K562 (cell line): Measurements from ENCODE around the gene SLC1A7. TPM values are rescaled to one million over a fixed set of nuclear protein-coding genes. Genes with fewer than 3 reads are reported as not detected.

Source experiments
- BCOR ChIP-seq: fragments of 450-650 bp; IDR thresholded peaks from 2 replicates; pipeline ENCODE4 v1.6.1; 2016
- CBX3 ChIP-seq, 2 experiments: IDR thresholded peaks; 1 replicate in 1 of 2; 2 replicates in 1 of 2; pipeline ENCODE4 v1.6.1; 2012; ENCODE audit warnings: inconsistent platforms in 2 of 2, low read length in 2 of 2, borderline replicate concordance in 1 of 2, control low read depth in 1 of 2
- CHD4 ChIP-seq: fragments of 200-600 bp; sonication (generic); IDR thresholded peaks from 3 replicates; pipeline ENCODE4 v1.6.1; 2012; ENCODE audit warnings: low read depth, mild to moderate bottlenecking, mixed read lengths, low read length, inconsistent platforms; ENCODE audit not compliant: insufficient read depth, insufficient replicate concordance, poor library complexity, severe bottlenecking
- ETV5 ChIP-seq: sonication (generic); formaldehyde crosslinking; IDR thresholded peaks from 2 replicates; pipeline ENCODE4 v1.4.0; 2020; ENCODE audit warnings: low read depth, mild to moderate bottlenecking, missing genetic modification reagents
- POLR2H ChIP-seq: IDR thresholded peaks from 2 replicates; pipeline ENCODE4 v1.6.1; 2016; ENCODE audit warnings: missing genetic modification characterization, low read depth, mild to moderate bottlenecking, control low read depth, missing compliant biosample characterization, moderate library complexity
- RBM15 ChIP-seq: fragments of 200-400 bp; formaldehyde crosslinking; IDR thresholded peaks from 2 replicates; pipeline ENCODE4 v1.6.1; 2018; ENCODE audit warnings: mild to moderate bottlenecking, low read length, moderate library complexity; ENCODE audit not compliant: insufficient read depth
- RBM17 ChIP-seq: fragments of 200-400 bp; formaldehyde crosslinking; IDR thresholded peaks from 2 replicates; pipeline ENCODE4 v1.6.1; 2017; ENCODE audit warnings: low read depth, mild to moderate bottlenecking, low read length, borderline replicate concordance
- RUNX1 ChIP-seq: sonication (generic); IDR thresholded peaks from 2 replicates; pipeline ENCODE4 v1.6.1; 2016; ENCODE audit warnings: antibody characterized with exemption, low read depth
- TEAD2 ChIP-seq: fragments of 450-650 bp; IDR thresholded peaks from 2 replicates; pipeline ENCODE4 v1.6.1; 2016; ENCODE audit warnings: missing genetic modification characterization, control low read depth, missing compliant biosample characterization
- ZNF146 ChIP-seq: IDR thresholded peaks from one replicate; pipeline ENCODE4 v1.6.1; 2018; ENCODE audit warnings: missing compliant biosample characterization; ENCODE audit not compliant: unreplicated experiment
- ZNF41 ChIP-seq: fragments of 250-450 bp; sonication (Bioruptor Pico); conservative IDR thresholded peaks from 2 replicates; pipeline ENCODE4 v1.4.0; 2020; ENCODE audit warnings: mild to moderate bottlenecking
- ZNF592 ChIP-seq: fragments of 450-650 bp; IDR thresholded peaks from 2 replicates; pipeline ENCODE4 v1.6.1; 2017; ENCODE audit warnings: antibody characterized with exemption, mild to moderate bottlenecking
- ZNF696 ChIP-seq: fragments of 250-450 bp; sonication (Bioruptor Pico); conservative IDR thresholded peaks from 2 replicates; pipeline ENCODE4 v1.4.0; 2020; ENCODE audit warnings: mild to moderate bottlenecking, moderate library complexity
- ZNF766 ChIP-seq: fragments of 200-800 bp; sonication (Bioruptor generic); conservative IDR thresholded peaks from 2 replicates; pipeline ENCODE4 v1.6.1; 2016; ENCODE audit warnings: missing genetic modification characterization, missing compliant biosample characterization
- polyA plus RNA-seq, 8 experiments: library from polyadenylated mRNA; depleted of rRNA in 4 of 8; stranded (reverse) in 5 of 8; unstranded in 3 of 8; fragments of >200 nt; fragmentation: Nextera tagmentation in 2 of 8; fragmentation: Illumina TruSeq in 1 of 8; extraction: Ambion mirVana in 2 of 8; extraction: Trizol in 1 of 8; gene quantifications; 2 replicates each; pipeline versions ENCODE4 v1.2.1 to v1.2.3, GENCODE V29; 2011 to 2014; ENCODE audit warnings: inconsistent platforms in 1 of 8, missing spikeins in 1 of 8
- total RNA-seq, 7 experiments: library from RNA; depleted of rRNA in 6 of 7; stranded (reverse); fragments of >200 nt in 6 of 7; fragmentation: Illumina TruSeq in 2 of 7; extraction: Trizol in 2 of 7; gene quantifications; 2 replicates each; pipeline versions ENCODE4 v1.2.1 to v1.2.3, GENCODE V29; 2011 to 2021; ENCODE audit warnings: low replicate concordance in 1 of 7
- TF ChIP-seq, protein P1 (sequence below): fragments of 250-450 bp; sonication (Bioruptor Pico); IDR thresholded peaks from 2 replicates; pipeline ENCODE4 v1.5.1; 2021; ENCODE audit warnings: mild to moderate bottlenecking
- TF ChIP-seq, protein P2 (sequence below): IDR thresholded peaks from 3 replicates; pipeline ENCODE4 v1.6.1; 2011; ENCODE audit warnings: borderline replicate concordance, mild to moderate bottlenecking, moderate library complexity; ENCODE audit not compliant: insufficient read length; ENCODE audit errors: extremely low read depth

SLC1A7 gene
- total and polyA plus RNA-seq, 9 of the 15 experiments (the other 6 are each of a cell fraction or from before 2014, with no cell fraction given) = 0.07 TPM; not detected in 8

DNA sequence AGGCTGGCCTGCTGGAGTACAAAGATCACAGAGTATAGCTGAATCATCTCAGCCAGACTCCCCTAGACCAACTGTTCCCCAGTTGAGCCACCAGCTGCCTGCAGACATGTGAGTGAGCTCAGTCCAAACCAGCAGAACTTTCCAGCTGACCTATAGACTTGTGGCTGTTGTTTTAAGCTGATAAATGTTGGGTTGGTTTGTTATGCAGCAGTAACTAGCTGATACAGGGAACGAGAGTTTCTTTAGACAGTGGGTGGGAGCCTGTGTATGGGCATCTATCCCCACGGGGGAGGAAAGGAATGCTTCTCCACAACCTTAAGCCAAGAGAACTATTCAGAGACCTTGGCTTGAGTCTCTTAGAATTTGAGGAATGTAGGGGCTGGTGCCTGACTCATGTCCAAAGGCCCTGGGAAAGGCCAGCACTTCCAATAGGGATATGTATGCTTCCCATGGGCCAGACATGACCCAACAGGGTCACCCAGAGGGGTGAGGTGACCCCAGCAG lies 30.1 kb downstream of the SLC1A7 start (continued):
- TF ChIP-seq ZNF41 (CRISPR knock-in tag) (0 out of 2 replicates have a peak, but pooled peaks have one; percentile 18), RUNX1 (no peak), ZNF766 (CRISPR knock-in tag) (no peak), TEAD2 (tag) (no peak), ETV5 (CRISPR knock-in tag) (no peak), ZNF592 (no peak), CHD4 (peak; percentile 38), POLR2H (no peak), BCOR (peak; percentile 88), ZNF146 (CRISPR knock-in tag) (no peak), RBM17 (no peak), RBM15 (no peak), CBX3 (IDR thresholded peaks at IDR 0.05; ENCODE audit: borderline replicate concordance in 1 of 2, low read length in 2 of 2) (peak in 1 of 2 experiments; percentile 85; a peak in 2 of 3 replicates), ZNF696 (no peak)
- TF ChIP-seq, protein P1, sequence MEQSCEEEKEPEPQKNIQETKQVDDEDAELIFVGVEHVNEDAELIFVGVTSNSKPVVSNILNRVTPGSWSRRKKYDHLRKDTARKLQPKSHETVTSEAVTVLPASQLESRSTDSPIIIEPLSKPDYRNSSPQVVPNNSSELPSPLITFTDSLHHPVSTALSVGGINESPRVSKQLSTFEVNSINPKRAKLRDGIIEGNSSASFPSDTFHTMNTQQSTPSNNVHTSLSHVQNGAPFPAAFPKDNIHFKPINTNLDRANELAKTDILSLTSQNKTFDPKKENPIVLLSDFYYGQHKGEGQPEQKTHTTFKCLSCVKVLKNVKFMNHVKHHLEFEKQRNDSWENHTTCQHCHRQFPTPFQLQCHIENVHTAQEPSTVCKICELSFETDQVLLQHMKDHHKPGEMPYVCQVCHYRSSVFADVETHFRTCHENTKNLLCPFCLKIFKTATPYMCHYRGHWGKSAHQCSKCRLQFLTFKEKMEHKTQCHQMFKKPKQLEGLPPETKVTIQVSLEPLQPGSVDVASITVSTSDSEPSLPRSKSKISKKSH = no peak
- TF ChIP-seq, protein P2, sequence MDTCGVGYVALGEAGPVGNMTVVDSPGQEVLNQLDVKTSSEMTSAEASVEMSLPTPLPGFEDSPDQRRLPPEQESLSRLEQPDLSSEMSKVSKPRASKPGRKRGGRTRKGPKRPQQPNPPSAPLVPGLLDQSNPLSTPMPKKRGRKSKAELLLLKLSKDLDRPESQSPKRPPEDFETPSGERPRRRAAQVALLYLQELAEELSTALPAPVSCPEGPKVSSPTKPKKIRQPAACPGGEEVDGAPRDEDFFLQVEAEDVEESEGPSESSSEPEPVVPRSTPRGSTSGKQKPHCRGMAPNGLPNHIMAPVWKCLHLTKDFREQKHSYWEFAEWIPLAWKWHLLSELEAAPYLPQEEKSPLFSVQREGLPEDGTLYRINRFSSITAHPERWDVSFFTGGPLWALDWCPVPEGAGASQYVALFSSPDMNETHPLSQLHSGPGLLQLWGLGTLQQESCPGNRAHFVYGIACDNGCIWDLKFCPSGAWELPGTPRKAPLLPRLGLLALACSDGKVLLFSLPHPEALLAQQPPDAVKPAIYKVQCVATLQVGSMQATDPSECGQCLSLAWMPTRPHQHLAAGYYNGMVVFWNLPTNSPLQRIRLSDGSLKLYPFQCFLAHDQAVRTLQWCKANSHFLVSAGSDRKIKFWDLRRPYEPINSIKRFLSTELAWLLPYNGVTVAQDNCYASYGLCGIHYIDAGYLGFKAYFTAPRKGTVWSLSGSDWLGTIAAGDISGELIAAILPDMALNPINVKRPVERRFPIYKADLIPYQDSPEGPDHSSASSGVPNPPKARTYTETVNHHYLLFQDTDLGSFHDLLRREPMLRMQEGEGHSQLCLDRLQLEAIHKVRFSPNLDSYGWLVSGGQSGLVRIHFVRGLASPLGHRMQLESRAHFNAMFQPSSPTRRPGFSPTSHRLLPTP = no peak
